ENCODE results near the gene PCDHB11. TPM values are rescaled to one million over a fixed set of nuclear protein-coding genes. Genes with fewer than 3 reads are reported as not detected.
"Not testable (repeated sequence)": the region's sequence is repeated elsewhere in the genome, so short reads cannot be mapped to it uniquely, and the experiment has no call there.

Gene PCDHB11
- total RNA-seq, 4 donors from 2014 or later = 6.9 to 8.6 (median 7.6) TPM

- Histone ChIP-seq H3K4me3 (no peak within 1 kb of the TSS), H3K9me3 (peaks cover 0 to 94% (median 33%) of the 10 kb centered on the region in 4 donors)
- WGBS, 2 donors = 9 to 10% methylated on average over 8 to 10 of the region's 10 CpGs
These were observed 7.2 kb upstream of the PCDHB11 start, which contains the start of gene PCDHB10 for GRCh38 chr5:141192110-141192725. TSS of gene PCDHB10 (plus strand) at chr5:141192353. CDS start at chr5:141192553, 200 bp downstream.

GRCh38 chr5:141194332-141194731 lies 5.1 kb upstream of the PCDHB11 start:
- 32 to 47% methylated on average over 17 to 27 of the region's 37 CpGs for WGBS, 2 donors
- H3K27me3 ChIP-seq; H3K4me1 ChIP-seq; H3K36me3 ChIP-seq; H3K27ac ChIP-seq; H3K4me3 ChIP-seq; DNase-seq (ENCODE audit: low spot score in 2 of 2): not testable (repeated sequence)
- H3K9me3 ChIP-seq = peaks cover 0 to 95% (median 37%) of the 10 kb centered on the region in 4 donors

More at GRCh38 chr5:141192110-141192725, 7.2 kb upstream of the PCDHB11 start, which contains the start of gene PCDHB10:
- H3K27ac ChIP-seq = no peak within 1 kb of the TSS
- DNase-seq (ENCODE audit: low spot score in 2 of 2) = no peak
- H3K4me1 ChIP-seq = no peaks in the 10 kb centered on the region
- TF ChIP-seq CTCF (IDR thresholded peaks at IDR 0.05) (peak in 2 of 5 experiments; percentile 8 to 24), POLR2A (IDR thresholded peaks at IDR 0.05) (no peak), EP300 (IDR thresholded peaks at IDR 0.05) (no peak)
- no peaks in the 10 kb centered on the region for H3K36me3 ChIP-seq
- no peaks in the 10 kb centered on the region for H3K27me3 ChIP-seq

GRCh38 chr5:141196363-141196762 lies 3.1 kb upstream of the PCDHB11 start:
- WGBS, 2 donors = 52 to 59% methylated on average over 3 of the region's 3 CpGs
- TF ChIP-seq EP300 (IDR thresholded peaks at IDR 0.05) = no peak
- TF ChIP-seq POLR2A (IDR thresholded peaks at IDR 0.05) = no peak
- no peak for TF ChIP-seq CTCF (IDR thresholded peaks at IDR 0.05)
- H3K27me3 ChIP-seq = no peaks in the 10 kb centered on the region
- no peak overlapping the region for H3K4me3 ChIP-seq
- H3K27ac ChIP-seq = no peak overlapping the region
- DNase-seq (ENCODE audit: low spot score in 2 of 2) = no peak
- H3K36me3 ChIP-seq = no peaks in the 10 kb centered on the region
- H3K4me1 ChIP-seq = no peaks in the 10 kb centered on the region
- H3K9me3 ChIP-seq = peaks cover 0 to 94% (median 36%) of the 10 kb centered on the region in 4 donors

GRCh38 chr5:141201126-141201525 lies 1.7 kb downstream of the PCDHB11 start:
- not testable (repeated sequence) for H3K27me3 ChIP-seq; H3K4me3 ChIP-seq; H3K36me3 ChIP-seq; H3K27ac ChIP-seq; DNase-seq (ENCODE audit: low spot score in 2 of 2); H3K4me1 ChIP-seq
- 41 to 50% methylated on average over 10 to 30 of the region's 38 CpGs for WGBS, 2 donors
- H3K9me3 ChIP-seq = peaks cover 0 to 96% (median 37%) of the 10 kb centered on the region in 4 donors

- DNase-seq (ENCODE audit: low spot score in 2 of 2); H3K36me3 ChIP-seq; H3K27me3 ChIP-seq; H3K4me3 ChIP-seq; H3K27ac ChIP-seq; H3K4me1 ChIP-seq: not testable (repeated sequence)
- peaks cover 0 to 95% (median 37%) of the 10 kb centered on the region in 4 donors for H3K9me3 ChIP-seq
- WGBS, 2 donors = 43 to 46% methylated on average over 17 to 21 of the region's 35 CpGs
These were observed 2.2 kb downstream of the PCDHB11 start for GRCh38 chr5:141201646-141202045.

- TF ChIP-seq CTCF (IDR thresholded peaks at IDR 0.05) (peak in 1 of 5 experiments; percentile 13), EP300 (IDR thresholded peaks at IDR 0.05) (no peak)
- peak within 1 kb of the TSS in 1 of 4 donors; percentile 24 for H3K4me3 ChIP-seq
- no peaks in the 10 kb centered on the region for H3K4me1 ChIP-seq
- no peaks in the 10 kb centered on the region for H3K27me3 ChIP-seq
- H3K36me3 ChIP-seq = peaks cover 0 to 14% (median 0%) of the 10 kb centered on the region in 3 donors
- peak in 1 of 2 donors; percentile 9 for DNase-seq (ENCODE audit: low spot score in 2 of 2)
- 21 to 22% methylated on average over 11 of the region's 11 CpGs for WGBS, 2 donors
- no peak within 1 kb of the TSS for H3K27ac ChIP-seq
- peaks cover 0 to 97% (median 35%) of the 10 kb centered on the region in 4 donors for H3K9me3 ChIP-seq
These were observed 9.1 kb downstream of the PCDHB11 start, which contains the start of gene PCDHB12 for GRCh38 chr5:141208478-141208877. TSS of gene PCDHB12 (plus strand) at chr5:141208719. CDS start at chr5:141208908, 189 bp downstream.

GRCh38 chr5:141210281-141210680 lies 10.9 kb downstream of the PCDHB11 start:
- WGBS, 2 donors = 39 to 65% methylated on average over 12 to 16 of the region's 39 CpGs

GRCh38 chr5:141210849-141211248 lies 11.4 kb downstream of the PCDHB11 start:
- DNase-seq (ENCODE audit: low spot score in 2 of 2); H3K27ac ChIP-seq; H3K4me1 ChIP-seq; H3K4me3 ChIP-seq; H3K27me3 ChIP-seq: not testable (repeated sequence)
- Histone ChIP-seq H3K36me3 (peaks cover 0 to 14% (median 0%) of the 10 kb centered on the region in 3 donors), H3K9me3 (peaks cover 0 to 95% (median 37%) of the 10 kb centered on the region in 4 donors)
- 37 to 40% methylated on average over 15 to 16 of the region's 27 CpGs for WGBS, 2 donors

More at GRCh38 chr5:141210281-141210680, 10.9 kb downstream of the PCDHB11 start:
- not testable (repeated sequence) for H3K27ac ChIP-seq; H3K4me3 ChIP-seq; DNase-seq (ENCODE audit: low spot score in 2 of 2); H3K4me1 ChIP-seq; H3K27me3 ChIP-seq
- Histone ChIP-seq H3K9me3 (peaks cover 0 to 96% (median 38%) of the 10 kb centered on the region in 4 donors), H3K36me3 (peaks cover 0 to 14% (median 0%) of the 10 kb centered on the region in 3 donors)

Measured in tibial nerve (tissue), 4 donors.